K562 (cell line): ENCODE data around the gene KPNA1. TPM values are rescaled to one million over a fixed set of nuclear protein-coding genes. Genes with fewer than 3 reads are reported as not detected.

Source experiments
- ARNT ChIP-seq, 2 experiments: fragments of 450-650 bp; IDR thresholded peaks; 2 replicates each; pipeline ENCODE4 v1.6.1; 2016; ENCODE audit warnings: mild to moderate bottlenecking in 1 of 2
- DEAF1 ChIP-seq: fragments of 450-650 bp; formaldehyde crosslinking; IDR thresholded peaks from 2 replicates; pipeline ENCODE4 v1.4.0; 2020; ENCODE audit warnings: mild to moderate bottlenecking, moderate library complexity
- PTTG1 ChIP-seq: fragments of 450-650 bp; IDR thresholded peaks from 2 replicates; pipeline ENCODE4 v1.6.1; 2016; ENCODE audit warnings: low read depth, mild to moderate bottlenecking, missing genetic modification characterization, missing compliant biosample characterization
- ZBTB7A ChIP-seq: IDR thresholded peaks from 2 replicates; pipeline ENCODE4 v1.6.1; 2011; ENCODE audit warnings: low read depth, mild to moderate bottlenecking, low read length, moderate library complexity, borderline replicate concordance; ENCODE audit not compliant: control insufficient read depth
- polyA plus RNA-seq, 8 experiments: library from polyadenylated mRNA; depleted of rRNA in 4 of 8; stranded (reverse) in 5 of 8; unstranded in 3 of 8; fragments of >200 nt; fragmentation: Nextera tagmentation in 2 of 8; fragmentation: Illumina TruSeq in 1 of 8; extraction: Ambion mirVana in 2 of 8; extraction: Trizol in 1 of 8; gene quantifications; 2 replicates each; pipeline versions ENCODE4 v1.2.1 to v1.2.3, GENCODE V29; 2011 to 2014; ENCODE audit warnings: inconsistent platforms in 1 of 8, missing spikeins in 1 of 8
- total RNA-seq, 7 experiments: library from RNA; depleted of rRNA in 6 of 7; stranded (reverse); fragments of >200 nt in 6 of 7; fragmentation: Illumina TruSeq in 2 of 7; extraction: Trizol in 2 of 7; gene quantifications; 2 replicates each; pipeline versions ENCODE4 v1.2.1 to v1.2.3, GENCODE V29; 2011 to 2021; ENCODE audit warnings: low replicate concordance in 1 of 7
- TF ChIP-seq, protein P1 (sequence below): fragments of 450-650 bp; conservative IDR thresholded peaks from 2 replicates; pipeline ENCODE4 v1.6.1; 2016; ENCODE audit warnings: missing genetic modification characterization, low read depth, mild to moderate bottlenecking, missing compliant biosample characterization, moderate library complexity

Gene KPNA1
- total and polyA plus RNA-seq, 9 of the 15 experiments (the other 6 are each of a cell fraction or from before 2014, with no cell fraction given), result 9.3 to 53.8 (median 33.5) TPM

- TF ChIP-seq PTTG1 (tag) (no peak), ZBTB7A (no peak), ARNT (IDR thresholded peaks at IDR 0.05) (no peak), DEAF1 (0 out of 2 replicates have a peak, but pooled peaks have one; percentile 44)
- TF ChIP-seq, protein P1, sequence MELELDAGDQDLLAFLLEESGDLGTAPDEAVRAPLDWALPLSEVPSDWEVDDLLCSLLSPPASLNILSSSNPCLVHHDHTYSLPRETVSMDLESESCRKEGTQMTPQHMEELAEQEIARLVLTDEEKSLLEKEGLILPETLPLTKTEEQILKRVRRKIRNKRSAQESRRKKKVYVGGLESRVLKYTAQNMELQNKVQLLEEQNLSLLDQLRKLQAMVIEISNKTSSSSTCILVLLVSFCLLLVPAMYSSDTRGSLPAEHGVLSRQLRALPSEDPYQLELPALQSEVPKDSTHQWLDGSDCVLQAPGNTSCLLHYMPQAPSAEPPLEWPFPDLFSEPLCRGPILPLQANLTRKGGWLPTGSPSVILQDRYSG (tag), result no peak
Measured at GRCh38 chr3:122392868-122393844, 121.6 kb downstream of the KPNA1 start (continued).
